ENCODE measurements around the gene ARHGAP15. TPM values are rescaled to one million over a fixed set of nuclear protein-coding genes. Genes with fewer than 3 reads are reported as not detected.

Gene ARHGAP15
- total RNA-seq, 2 donors from 2014 or later: 2.2 to 8.8 TPM

GRCh38 chr2:143481733-143482132 is 352.5 kb downstream of the ARHGAP15 start:
- intact Hi-C loops (cut with DNase I, micrococcal nuclease): no loop called here

GRCh38 chr2:143482316-143482715 is 353.1 kb downstream of the ARHGAP15 start:
- ATAC-seq: no peak
- intact Hi-C loops (cut with DNase I, micrococcal nuclease): no loop called here
- DNase-seq: no peak

More at GRCh38 chr2:143481733-143482132, 352.5 kb downstream of the ARHGAP15 start:
- ATAC-seq: no peak
- no peak for DNase-seq

DNA sequence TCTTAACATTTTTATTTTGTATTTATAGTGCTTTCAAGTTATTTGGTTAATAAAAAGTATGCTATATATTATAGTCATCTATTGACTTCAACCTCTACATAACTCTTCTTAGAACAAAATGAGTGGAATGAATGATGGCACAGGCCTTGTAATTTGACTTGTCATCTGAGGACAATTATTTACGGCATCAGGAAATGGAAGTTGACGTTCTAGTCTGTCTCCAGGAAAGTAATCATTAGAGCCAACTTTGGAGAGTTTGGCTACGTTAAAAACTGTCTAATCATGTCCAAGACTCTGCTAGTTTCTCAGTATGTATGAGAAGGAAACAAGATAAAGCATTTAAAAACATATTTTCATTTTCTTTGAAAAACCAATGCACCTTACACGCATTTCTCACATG is 353.6 kb downstream of the ARHGAP15 start:
- intact Hi-C loops (cut with DNase I, micrococcal nuclease): no loop called here
- no peak for ATAC-seq
- DNase-seq: no peak

DNA sequence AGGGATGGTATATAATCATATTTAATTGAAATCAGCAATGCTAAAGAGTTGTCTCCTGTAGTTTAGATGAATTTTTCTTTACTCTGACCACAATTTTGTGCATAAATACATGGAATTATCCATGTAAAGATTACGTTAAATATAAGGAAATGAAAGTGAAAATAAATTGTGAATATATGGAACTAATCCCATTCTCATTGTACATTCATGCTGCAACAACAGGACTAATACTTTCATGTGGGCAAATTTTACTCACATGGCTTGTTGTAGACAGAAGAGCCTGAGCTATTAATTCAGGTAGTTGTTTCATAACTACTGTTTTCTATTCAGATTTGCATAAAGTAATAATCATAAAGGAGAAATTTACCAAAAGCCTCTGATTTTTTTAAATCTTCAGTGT is 357.8 kb downstream of the ARHGAP15 start:
- ATAC-seq: no peak
- DNase-seq: no peak
- intact Hi-C loops (cut with DNase I, micrococcal nuclease): no loop called here

DNA sequence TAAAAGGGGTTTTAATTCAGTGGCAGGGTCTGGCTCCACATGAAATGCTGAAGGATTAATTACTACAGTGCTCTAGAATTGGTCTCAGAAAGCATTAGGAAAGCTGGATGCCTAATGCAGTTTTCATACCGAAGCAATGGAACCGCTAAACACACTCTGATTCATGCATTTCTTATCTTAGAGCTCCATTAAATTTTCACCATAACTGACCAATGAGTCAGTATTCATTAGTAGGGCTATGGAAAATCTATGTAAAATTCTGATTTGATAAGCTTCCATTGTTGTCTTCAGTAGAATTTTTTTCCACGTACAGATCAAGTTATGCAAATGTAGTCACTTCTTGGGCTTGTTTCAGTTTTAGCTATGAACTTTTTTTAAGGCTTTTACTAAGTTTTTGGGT is 359.9 kb downstream of the ARHGAP15 start:
- DNase-seq (no peak), ATAC-seq (no peak)
- intact Hi-C loops (cut with DNase I, micrococcal nuclease): no loop called here

GRCh38 chr2:143491131-143491530 is 361.9 kb downstream of the ARHGAP15 start:
- intact Hi-C loops (cut with DNase I, micrococcal nuclease): no loop called here
- no peak for ATAC-seq

DNA sequence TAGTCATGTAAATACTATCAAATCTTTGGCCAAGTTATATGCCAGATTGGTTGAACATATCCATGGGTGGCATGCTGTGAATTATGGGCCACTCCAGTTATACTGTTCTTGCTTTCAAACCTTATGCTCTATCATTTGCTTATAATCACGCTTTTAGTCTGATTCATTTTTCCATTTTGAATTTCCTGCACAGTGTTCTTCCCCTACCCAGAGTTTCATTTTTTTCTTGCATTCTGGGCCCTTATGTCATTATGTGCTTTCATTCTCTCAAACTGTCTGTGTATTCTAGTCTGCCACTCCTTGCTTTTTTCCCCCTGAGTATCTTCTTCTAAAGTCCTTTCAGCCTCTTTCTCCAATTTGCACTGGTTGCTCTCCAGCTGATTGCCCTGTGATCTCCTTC is 364.1 kb downstream of the ARHGAP15 start:
- ATAC-seq (no peak), DNase-seq (no peak)
- intact Hi-C loops (cut with DNase I, micrococcal nuclease): no loop called here

More at GRCh38 chr2:143491131-143491530, 361.9 kb downstream of the ARHGAP15 start:
- no peak for DNase-seq

DNA sequence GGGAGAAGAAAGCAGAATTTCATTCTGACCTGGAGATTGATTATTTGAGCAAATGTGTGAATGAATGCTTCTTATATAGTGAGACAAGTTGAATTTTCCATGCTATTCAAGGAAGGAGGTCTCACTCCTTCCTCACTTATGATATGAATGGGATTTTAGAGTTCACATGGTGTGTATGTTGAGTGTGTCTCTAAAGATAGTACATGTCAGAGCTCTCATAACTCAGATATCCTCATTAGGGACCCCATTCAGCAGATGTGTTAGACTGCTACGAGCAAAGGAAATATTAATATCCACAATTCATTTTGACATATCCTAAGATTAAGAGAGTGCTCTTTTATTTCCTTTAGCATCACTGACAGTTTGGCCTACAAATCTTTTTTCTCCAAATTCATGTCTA is 368.5 kb downstream of the ARHGAP15 start:
- DNase-seq (no peak), ATAC-seq (no peak)
- intact Hi-C loops (cut with DNase I, micrococcal nuclease): no loop called here

GRCh38 chr2:143498496-143498895 is 369.3 kb downstream of the ARHGAP15 start:
- intact Hi-C loops (cut with DNase I, micrococcal nuclease): no loop called here
- DNase-seq (no peak), ATAC-seq (no peak)

GRCh38 chr2:143499061-143499460 is 369.8 kb downstream of the ARHGAP15 start:
- ATAC-seq: no peak
- intact Hi-C loops (cut with DNase I, micrococcal nuclease): no loop called here

GRCh38 chr2:143501106-143501676 is 372.0 kb downstream of the ARHGAP15 start:
- ATAC-seq (no peak), DNase-seq (no peak)
- intact Hi-C loops (cut with DNase I, micrococcal nuclease): no loop called here

More at GRCh38 chr2:143499061-143499460, 369.8 kb downstream of the ARHGAP15 start:
- DNase-seq: no peak

DNA sequence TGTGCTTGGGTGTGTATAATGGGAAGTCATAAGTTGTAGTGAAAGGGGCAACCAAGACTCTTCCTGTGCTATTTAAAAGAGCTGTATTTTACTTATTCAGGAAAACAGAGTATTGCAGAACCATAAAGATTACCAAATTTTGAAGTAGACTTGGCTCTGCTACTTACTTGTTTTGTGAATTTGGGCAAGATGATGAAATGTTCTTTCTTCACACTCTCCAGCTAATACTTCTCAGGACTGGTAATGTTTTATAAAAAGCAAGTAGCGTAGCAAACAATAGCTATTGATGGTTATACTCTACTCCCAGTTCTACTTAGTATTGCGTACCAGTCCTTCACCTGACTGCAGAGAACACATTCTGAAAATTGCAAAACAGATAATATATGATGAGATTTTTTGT is 374.1 kb downstream of the ARHGAP15 start:
- ATAC-seq: no peak
- DNase-seq: no peak
- intact Hi-C loops (cut with DNase I, micrococcal nuclease): no loop called here

DNA sequence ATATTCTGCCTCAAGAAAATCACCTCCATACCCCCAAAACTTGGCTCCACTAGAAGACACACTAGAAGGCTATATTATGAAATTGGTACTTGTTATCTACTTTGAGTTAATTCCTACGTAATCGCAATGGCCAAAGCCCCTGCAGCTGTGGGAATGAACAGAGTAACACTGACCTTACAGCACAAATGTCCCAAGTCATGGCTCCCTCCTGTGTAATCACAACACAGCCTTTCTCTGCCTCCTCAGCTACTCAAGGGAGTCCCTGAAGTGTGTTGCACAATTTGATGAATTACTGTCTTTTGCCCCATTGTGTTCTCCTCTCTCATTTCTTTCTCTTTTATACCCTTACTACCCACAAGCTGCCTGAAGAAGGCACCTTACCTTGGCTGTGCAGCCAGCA is 375.2 kb downstream of the ARHGAP15 start:
- intact Hi-C loops (cut with DNase I, micrococcal nuclease): no loop called here

GRCh38 chr2:143505542-143505941 is 376.3 kb downstream of the ARHGAP15 start:
- intact Hi-C loops (cut with DNase I, micrococcal nuclease): no loop called here
- DNase-seq (no peak), ATAC-seq (no peak)

More for the DNA sequence above, 375.2 kb downstream of the ARHGAP15 start:
- no peak for ATAC-seq
- DNase-seq: no peak

DNA sequence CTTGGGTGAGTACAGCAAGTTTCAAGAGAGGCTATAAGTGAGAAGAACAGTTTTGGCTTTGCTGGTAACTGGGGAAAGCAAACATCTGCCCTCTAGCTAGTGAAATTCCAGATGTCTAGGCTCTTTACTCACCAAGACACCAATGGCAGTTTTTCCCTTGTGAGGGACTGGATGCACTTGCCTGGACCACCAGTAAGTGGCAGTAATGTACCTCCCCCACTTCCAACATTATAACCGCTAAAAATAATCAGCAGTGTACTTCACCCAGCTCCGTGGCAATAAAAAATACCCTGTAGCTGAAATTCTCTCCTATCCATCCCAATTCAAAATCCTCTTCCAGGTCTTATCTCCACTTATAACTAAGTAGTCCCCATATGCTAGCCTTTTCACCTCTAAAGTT is 383.9 kb downstream of the ARHGAP15 start:
- intact Hi-C loops (cut with DNase I, micrococcal nuclease): no loop called here
- ATAC-seq (no peak), DNase-seq (no peak)

- DNase-seq (no peak), ATAC-seq (no peak)
- intact Hi-C loops (cut with DNase I, micrococcal nuclease): no loop called here
Observed at GRCh38 chr2:143514413-143514812, 385.2 kb downstream of the ARHGAP15 start.

GRCh38 chr2:143515318-143515717 is 386.1 kb downstream of the ARHGAP15 start:
- intact Hi-C loops (cut with DNase I, micrococcal nuclease): no loop called here
- ATAC-seq (no peak), DNase-seq (no peak)

DNA sequence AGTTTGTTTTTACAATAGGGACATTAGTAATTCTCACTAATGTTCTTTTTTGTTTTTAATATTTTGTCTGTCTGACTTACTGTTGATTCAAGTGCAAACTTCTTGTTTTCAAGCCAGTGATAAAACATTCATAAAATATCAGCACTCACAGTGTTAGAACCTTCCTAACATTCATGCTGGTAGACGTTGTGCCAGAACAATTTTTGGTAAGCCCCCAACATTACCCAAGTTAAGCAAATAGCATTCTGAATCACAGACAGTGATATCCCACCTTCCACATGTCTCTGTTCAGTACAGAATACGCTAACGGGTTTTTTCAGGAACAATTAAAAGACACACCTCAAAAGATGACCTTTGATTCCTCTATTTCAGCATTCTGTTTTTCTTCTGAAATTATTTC is 390.3 kb downstream of the ARHGAP15 start:
- intact Hi-C loops (cut with DNase I, micrococcal nuclease): no loop called here
- DNase-seq (no peak), ATAC-seq (no peak)

- intact Hi-C loops (cut with DNase I, micrococcal nuclease): no loop called here
- ATAC-seq (no peak), DNase-seq (no peak)
Observed at GRCh38 chr2:143521396-143521795, 392.2 kb downstream of the ARHGAP15 start.

GRCh38 chr2:143522699-143523098 is 393.5 kb downstream of the ARHGAP15 start:
- DNase-seq (no peak), ATAC-seq (no peak)
- intact Hi-C loops (cut with DNase I, micrococcal nuclease): no loop called here

DNA sequence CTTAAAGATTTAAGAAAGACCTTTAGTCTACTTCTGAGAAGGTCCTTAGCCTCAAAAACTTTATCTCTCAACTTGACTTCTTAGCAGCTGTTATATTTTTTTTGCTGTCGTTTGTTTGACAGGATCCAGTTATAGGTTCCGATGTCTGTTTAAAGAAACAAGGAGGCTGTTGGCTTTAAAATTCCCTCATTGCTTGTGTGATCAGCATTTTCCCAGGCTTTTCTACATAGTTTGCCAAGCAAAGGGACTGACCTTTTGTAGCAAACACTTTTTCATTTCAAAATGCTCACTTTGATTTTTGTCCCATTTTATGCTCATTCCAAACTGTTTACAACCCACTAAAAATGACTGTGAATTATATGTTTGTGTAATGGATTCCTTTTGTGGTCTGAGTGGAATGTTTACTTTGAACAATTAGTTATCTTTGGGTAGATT is 394.9 kb downstream of the ARHGAP15 start:
- DNase-seq (no peak), ATAC-seq (no peak)
- intact Hi-C loops (cut with DNase I, micrococcal nuclease): no loop called here

All from left colon (tissue), 2 donors.